ENCODE measurements around the gene SLC50A1.

GRCh38 chr1:155130272-155131006, 5.2 kb upstream of the SLC50A1 start:
- no peak for TF ChIP-seq ATF3 (CRISPR knock-in tag; conservative IDR thresholded peaks at IDR 0.05)
- no peak for TF ChIP-seq TCF7 (CRISPR knock-in tag; IDR thresholded peaks at IDR 0.05; ENCODE audit: low read depth)
- TF ChIP-seq, protein P1, sequence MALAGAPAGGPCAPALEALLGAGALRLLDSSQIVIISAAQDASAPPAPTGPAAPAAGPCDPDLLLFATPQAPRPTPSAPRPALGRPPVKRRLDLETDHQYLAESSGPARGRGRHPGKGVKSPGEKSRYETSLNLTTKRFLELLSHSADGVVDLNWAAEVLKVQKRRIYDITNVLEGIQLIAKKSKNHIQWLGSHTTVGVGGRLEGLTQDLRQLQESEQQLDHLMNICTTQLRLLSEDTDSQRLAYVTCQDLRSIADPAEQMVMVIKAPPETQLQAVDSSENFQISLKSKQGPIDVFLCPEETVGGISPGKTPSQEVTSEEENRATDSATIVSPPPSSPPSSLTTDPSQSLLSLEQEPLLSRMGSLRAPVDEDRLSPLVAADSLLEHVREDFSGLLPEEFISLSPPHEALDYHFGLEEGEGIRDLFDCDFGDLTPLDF (CRISPR knock-in tag; IDR thresholded peaks at IDR 0.05): no peak
- TF ChIP-seq STAT6 (CRISPR knock-in tag; conservative IDR thresholded peaks at IDR 0.05; ENCODE audit: low read depth): no peak
- no peak for TF ChIP-seq ELF4 (CRISPR knock-in tag; IDR thresholded peaks at IDR 0.05; ENCODE audit: low read depth)
- TF ChIP-seq CTCF (IDR thresholded peaks at IDR 0.05): no peak
- TF ChIP-seq, protein P2, sequence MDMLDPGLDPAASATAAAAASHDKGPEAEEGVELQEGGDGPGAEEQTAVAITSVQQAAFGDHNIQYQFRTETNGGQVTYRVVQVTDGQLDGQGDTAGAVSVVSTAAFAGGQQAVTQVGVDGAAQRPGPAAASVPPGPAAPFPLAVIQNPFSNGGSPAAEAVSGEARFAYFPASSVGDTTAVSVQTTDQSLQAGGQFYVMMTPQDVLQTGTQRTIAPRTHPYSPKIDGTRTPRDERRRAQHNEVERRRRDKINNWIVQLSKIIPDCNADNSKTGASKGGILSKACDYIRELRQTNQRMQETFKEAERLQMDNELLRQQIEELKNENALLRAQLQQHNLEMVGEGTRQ (CRISPR knock-in tag; IDR thresholded peaks at IDR 0.05): no peak

Measured in WTC11 (cell line).